ENCODE data around the gene NTRK2. TPM values are rescaled to one million over a fixed set of nuclear protein-coding genes. Genes with fewer than 3 reads are reported as not detected.

The NTRK2 gene
- total RNA-seq, 2 experiments from 2014 or later, result 0.06 TPM; not detected in 1

DNA sequence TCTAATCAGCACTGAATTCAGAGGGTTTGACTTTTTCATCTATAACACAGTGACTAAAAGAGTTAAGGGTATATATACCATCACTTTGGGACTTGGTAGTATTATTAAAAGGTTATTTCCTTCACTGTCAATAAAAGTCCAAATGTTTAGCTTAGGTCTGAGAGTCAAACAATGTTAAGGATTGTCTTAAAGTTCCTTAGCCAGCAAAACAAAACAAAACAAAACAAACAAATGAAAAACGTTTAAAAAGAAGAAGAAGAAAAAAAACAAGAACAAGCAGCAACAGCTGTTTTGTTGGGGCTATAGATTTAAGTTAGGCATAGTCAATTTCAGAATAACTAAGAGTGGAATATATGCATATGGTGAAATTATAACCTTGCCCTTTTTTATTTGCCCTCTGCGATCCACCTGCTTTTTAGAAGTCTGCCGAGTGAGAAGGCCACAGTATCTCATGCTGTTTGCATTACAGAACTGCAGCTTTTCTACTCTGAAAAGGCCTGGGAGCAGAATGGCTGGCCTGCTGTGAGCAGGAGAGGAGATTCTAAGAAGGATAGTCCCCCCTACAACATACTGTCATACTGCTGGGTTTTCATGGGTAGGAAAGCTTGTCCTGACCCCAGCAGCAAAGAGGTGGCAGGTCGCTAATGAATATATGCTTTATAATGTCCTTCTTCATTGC, 141.7 kb downstream of the NTRK2 start:
- no peaks in the 10 kb centered on the region for H3K79me2 ChIP-seq (ENCODE audit: insufficient read depth, low read depth, low read length)
- H3K27ac ChIP-seq (ENCODE audit: low read depth, low read length, poor library complexity, severe bottlenecking), result no peak overlapping the region
- no peak overlapping the region for H2AFZ ChIP-seq (ENCODE audit: low read length)
- no peaks in the 10 kb centered on the region for H4K20me1 ChIP-seq (ENCODE audit: insufficient read depth, low read length)
- DNase-seq (ENCODE audit: low spot score), result no peak
- H3K4me2 ChIP-seq (ENCODE audit: low read length), result no peak overlapping the region
- no peaks in the 10 kb centered on the region for H3K4me1 ChIP-seq (ENCODE audit: insufficient read depth, low read length, poor library complexity, severe bottlenecking)
- no peak overlapping the region for H3K4me3 ChIP-seq (ENCODE audit: low read depth, low read length, poor library complexity, severe bottlenecking)
- TF ChIP-seq, protein P1, sequence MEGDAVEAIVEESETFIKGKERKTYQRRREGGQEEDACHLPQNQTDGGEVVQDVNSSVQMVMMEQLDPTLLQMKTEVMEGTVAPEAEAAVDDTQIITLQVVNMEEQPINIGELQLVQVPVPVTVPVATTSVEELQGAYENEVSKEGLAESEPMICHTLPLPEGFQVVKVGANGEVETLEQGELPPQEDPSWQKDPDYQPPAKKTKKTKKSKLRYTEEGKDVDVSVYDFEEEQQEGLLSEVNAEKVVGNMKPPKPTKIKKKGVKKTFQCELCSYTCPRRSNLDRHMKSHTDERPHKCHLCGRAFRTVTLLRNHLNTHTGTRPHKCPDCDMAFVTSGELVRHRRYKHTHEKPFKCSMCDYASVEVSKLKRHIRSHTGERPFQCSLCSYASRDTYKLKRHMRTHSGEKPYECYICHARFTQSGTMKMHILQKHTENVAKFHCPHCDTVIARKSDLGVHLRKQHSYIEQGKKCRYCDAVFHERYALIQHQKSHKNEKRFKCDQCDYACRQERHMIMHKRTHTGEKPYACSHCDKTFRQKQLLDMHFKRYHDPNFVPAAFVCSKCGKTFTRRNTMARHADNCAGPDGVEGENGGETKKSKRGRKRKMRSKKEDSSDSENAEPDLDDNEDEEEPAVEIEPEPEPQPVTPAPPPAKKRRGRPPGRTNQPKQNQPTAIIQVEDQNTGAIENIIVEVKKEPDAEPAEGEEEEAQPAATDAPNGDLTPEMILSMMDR (conservative IDR thresholded peaks at IDR 0.05; ENCODE audit: low read length), result no peak
- TF ChIP-seq EZH2phosphoT487 (IDR thresholded peaks at IDR 0.05; ENCODE audit: borderline replicate concordance, low read depth, low read length), result no peak
- POLR2A ChIA-PET, result interaction anchor here (1.7 kb wide), 1 partner anchor 10 kb away, joined by 4 read pairs; no protein-coding TSS in a partner anchor
- no peaks in the 10 kb centered on the region for H3K36me3 ChIP-seq (ENCODE audit: insufficient read depth, low read length)
- no peaks in the 10 kb centered on the region for H3K9me2 ChIP-seq (ENCODE audit: insufficient read depth, low read length)
- CTCF ChIA-PET (ENCODE audit: unreplicated experiment), result no interaction called here
- BruUV-seq (replicated peaks), result no TSS peak
- intact Hi-C loops (cut with micrococcal nuclease; ENCODE audit: unreplicated experiment), result no loop called here
- no peaks in the 10 kb centered on the region for H3K9me3 ChIP-seq (ENCODE audit: low read length)

DNA sequence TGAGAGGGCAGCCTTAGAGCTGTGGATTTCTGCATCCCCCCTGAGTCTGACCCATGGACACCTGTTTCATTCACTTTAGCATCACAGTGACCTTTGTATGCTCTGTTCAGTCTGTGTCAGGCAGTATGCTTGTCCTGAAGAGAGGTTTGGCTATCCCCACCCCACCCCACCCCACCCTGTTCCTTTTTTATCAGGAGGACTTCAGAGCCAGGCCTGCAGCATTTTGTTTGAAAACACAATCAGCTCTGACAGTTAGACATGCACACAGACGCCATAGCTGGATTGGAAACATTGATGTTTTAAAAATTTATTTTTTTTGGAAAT, 142.2 kb downstream of the NTRK2 start:
- no peak for DNase-seq (ENCODE audit: low spot score)
- Histone ChIP-seq H2AFZ (ENCODE audit: low read length) (no peak overlapping the region), H3K27ac (ENCODE audit: low read depth, low read length, poor library complexity, severe bottlenecking) (no peak overlapping the region), H3K4me2 (ENCODE audit: low read length) (no peak overlapping the region), H3K4me3 (ENCODE audit: low read depth, low read length, poor library complexity, severe bottlenecking) (no peak overlapping the region), H3K4me1 (ENCODE audit: insufficient read depth, low read length, poor library complexity, severe bottlenecking) (no peaks in the 10 kb centered on the region), H3K9me3 (ENCODE audit: low read length) (no peaks in the 10 kb centered on the region), H3K36me3 (ENCODE audit: insufficient read depth, low read length) (no peaks in the 10 kb centered on the region), H3K79me2 (ENCODE audit: insufficient read depth, low read depth, low read length) (no peaks in the 10 kb centered on the region), H4K20me1 (ENCODE audit: insufficient read depth, low read length) (no peaks in the 10 kb centered on the region), H3K9me2 (ENCODE audit: insufficient read depth, low read length) (no peaks in the 10 kb centered on the region)
- TF ChIP-seq EZH2phosphoT487 (IDR thresholded peaks at IDR 0.05; ENCODE audit: borderline replicate concordance, low read depth, low read length), result no peak
- TF ChIP-seq, protein P1 (conservative IDR thresholded peaks at IDR 0.05; ENCODE audit: low read length), result no peak
- CTCF ChIA-PET (ENCODE audit: unreplicated experiment), result no interaction called here
- BruUV-seq (replicated peaks), result no TSS peak
- POLR2A ChIA-PET, result interaction anchor here (1.7 kb wide), 1 partner anchor 10 kb away, joined by 4 read pairs; no protein-coding TSS in a partner anchor
- intact Hi-C loops (cut with micrococcal nuclease; ENCODE audit: unreplicated experiment), result no loop called here

DNA sequence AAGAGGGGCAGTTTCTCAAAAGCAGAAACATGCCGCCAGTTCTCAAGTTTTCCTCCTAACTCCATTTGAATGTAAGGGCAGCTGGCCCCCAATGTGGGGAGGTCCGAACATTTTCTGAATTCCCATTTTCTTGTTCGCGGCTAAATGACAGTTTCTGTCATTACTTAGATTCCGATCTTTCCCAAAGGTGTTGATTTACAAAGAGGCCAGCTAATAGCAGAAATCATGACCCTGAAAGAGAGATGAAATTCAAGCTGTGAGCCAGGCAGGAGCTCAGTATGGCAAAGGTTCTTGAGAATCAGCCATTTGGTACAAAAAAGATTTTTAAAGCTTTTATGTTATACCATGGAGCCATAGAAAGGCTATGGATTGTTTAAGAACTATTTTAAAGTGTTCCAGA, 142.8 kb downstream of the NTRK2 start:
- Histone ChIP-seq H3K27ac (ENCODE audit: low read depth, low read length, poor library complexity, severe bottlenecking) (no peak overlapping the region), H3K79me2 (ENCODE audit: insufficient read depth, low read depth, low read length) (no peaks in the 10 kb centered on the region), H3K4me2 (ENCODE audit: low read length) (no peak overlapping the region), H4K20me1 (ENCODE audit: insufficient read depth, low read length) (no peaks in the 10 kb centered on the region), H3K9me2 (ENCODE audit: insufficient read depth, low read length) (no peaks in the 10 kb centered on the region), H3K9me3 (ENCODE audit: low read length) (no peaks in the 10 kb centered on the region), H3K4me1 (ENCODE audit: insufficient read depth, low read length, poor library complexity, severe bottlenecking) (no peaks in the 10 kb centered on the region), H3K36me3 (ENCODE audit: insufficient read depth, low read length) (no peaks in the 10 kb centered on the region), H3K4me3 (ENCODE audit: low read depth, low read length, poor library complexity, severe bottlenecking) (no peak overlapping the region), H2AFZ (ENCODE audit: low read length) (no peak overlapping the region)
- no peak for DNase-seq (ENCODE audit: low spot score)
- intact Hi-C loops (cut with micrococcal nuclease; ENCODE audit: unreplicated experiment), result no loop called here
- BruUV-seq (replicated peaks), result no TSS peak
- ChIA-PET CTCF (ENCODE audit: unreplicated experiment) (no interaction called here), POLR2A (interaction anchor here (0.5 to 1.7 kb wide), 2 partner anchors 11 to 41 kb away, joined by 3 to 4 read pairs; no protein-coding TSS in a partner anchor)
- TF ChIP-seq, protein P1 (conservative IDR thresholded peaks at IDR 0.05; ENCODE audit: low read length), result no peak
- no peak for TF ChIP-seq EZH2phosphoT487 (IDR thresholded peaks at IDR 0.05; ENCODE audit: borderline replicate concordance, low read depth, low read length)

Data from OCI-LY7 (cell line).